Natural killer cell treated with Interleukin-12 subunit alpha and Interleukin-12 subunit beta and Interleukin-15 and Interleukin-18, amount 100 ng/mL, for 72 hours (primary cell): ENCODE data around the gene CPNE4. TPM values are rescaled to one million over a fixed set of nuclear protein-coding genes. Genes with fewer than 3 reads are reported as not detected.

Experiments used
- ATAC-seq, 2 donors: fragments of 150-1000 bp; cut with Tn5 transposase in 1 of 2; sonication (Bioruptor Pico), chemical (Tn5 transposase) in 1 of 2; 2 replicates each; pipeline ENCODE4 v1.10.0; 2021
- DNase-seq: peaks from one replicate; pipeline ENCODE4 v3.0.0; 2022; ENCODE audit warnings: low spot score
- H3K27ac Mint-ChIP-seq, 2 donors: 1 replicate in 1 of 2; 2 replicates in 1 of 2; pipeline ENCODE4 v1.8.0; 2022; ENCODE audit warnings: mixed read lengths in 2 of 2, mild to moderate bottlenecking in 1 of 2, moderate library complexity in 1 of 2
- H3K27me3 Mint-ChIP-seq, 2 donors: 1 replicate in 1 of 2; 2 replicates in 1 of 2; pipeline ENCODE4 v1.8.0; 2022; ENCODE audit warnings: mixed read lengths in 2 of 2
- H3K36me3 Mint-ChIP-seq: one replicate; pipeline ENCODE4 v1.8.0; 2022; ENCODE audit warnings: mixed read lengths
- H3K4me1 Mint-ChIP-seq, 2 donors: 1 replicate in 1 of 2; 2 replicates in 1 of 2; pipeline ENCODE4 v1.8.0; 2022; ENCODE audit warnings: low read depth in 2 of 2, mixed read lengths in 2 of 2, mild to moderate bottlenecking in 1 of 2
- H3K4me3 Mint-ChIP-seq: one replicate; pipeline ENCODE4 v1.8.0; 2022; ENCODE audit warnings: mixed read lengths
- H3K9me3 Mint-ChIP-seq: 2 replicates; pipeline ENCODE4 v1.8.0; 2022; ENCODE audit warnings: mixed read lengths
- total RNA-seq, 2 donors: library from RNA; stranded (reverse); gene quantifications; one replicate each; pipeline ENCODE4 v1.2.3, GENCODE V29; 2022

The CPNE4 gene
- total RNA-seq, 2 donors from 2014 or later = not detected

DNA sequence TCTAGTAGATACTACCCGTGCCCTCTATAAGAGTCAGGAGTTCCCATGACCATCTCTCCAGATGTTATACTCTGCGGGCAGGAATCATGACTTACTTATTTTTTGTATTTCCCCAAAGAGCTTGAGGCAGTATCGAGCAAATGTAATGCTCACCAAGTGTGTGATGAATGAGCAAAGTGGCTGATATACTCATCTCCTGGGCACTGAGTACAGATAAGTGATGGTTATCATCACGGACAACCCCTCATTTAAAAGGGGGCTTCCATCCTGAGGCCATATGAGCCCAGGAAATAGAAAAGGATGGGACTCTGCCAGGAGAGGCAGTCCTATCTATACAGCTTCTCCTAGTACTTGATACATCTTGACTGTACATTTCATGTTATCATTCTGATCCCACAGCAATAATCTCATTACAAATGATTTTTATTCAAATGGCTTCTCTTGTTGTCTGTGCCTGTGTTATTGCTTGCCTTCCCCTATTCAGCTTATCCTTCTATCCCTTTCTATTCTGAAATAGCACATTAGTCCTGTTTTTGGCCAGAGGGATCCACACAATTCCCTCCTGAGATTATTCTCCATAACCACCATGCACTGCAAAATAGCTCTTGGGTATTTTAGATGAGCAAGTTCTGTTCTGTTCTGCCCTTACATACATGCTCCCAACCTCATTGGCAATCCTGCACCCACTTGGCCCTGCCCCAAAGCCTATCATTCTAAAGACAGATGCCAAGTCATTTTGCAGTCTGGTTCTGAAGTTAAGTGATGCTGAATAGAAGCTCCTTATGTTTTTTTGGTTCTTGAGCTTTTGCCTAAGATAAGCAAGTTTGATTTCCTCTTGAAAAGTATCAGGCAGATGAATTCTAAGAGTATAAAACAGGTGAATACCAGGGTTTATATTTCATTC is 484.0 kb downstream of the CPNE4 start:
- ATAC-seq = no peak
- H3K36me3 Mint-ChIP-seq = no peaks in the 10 kb centered on the region
- DNase-seq = no peak
- no peak overlapping the region for H3K4me3 Mint-ChIP-seq
- H3K27me3 Mint-ChIP-seq = peaks cover 22 to 37% of the 10 kb centered on the region in 2 donors
- no peak overlapping the region for H3K27ac Mint-ChIP-seq
- no peaks in the 10 kb centered on the region for H3K9me3 Mint-ChIP-seq
- no peaks in the 10 kb centered on the region for H3K4me1 Mint-ChIP-seq

DNA sequence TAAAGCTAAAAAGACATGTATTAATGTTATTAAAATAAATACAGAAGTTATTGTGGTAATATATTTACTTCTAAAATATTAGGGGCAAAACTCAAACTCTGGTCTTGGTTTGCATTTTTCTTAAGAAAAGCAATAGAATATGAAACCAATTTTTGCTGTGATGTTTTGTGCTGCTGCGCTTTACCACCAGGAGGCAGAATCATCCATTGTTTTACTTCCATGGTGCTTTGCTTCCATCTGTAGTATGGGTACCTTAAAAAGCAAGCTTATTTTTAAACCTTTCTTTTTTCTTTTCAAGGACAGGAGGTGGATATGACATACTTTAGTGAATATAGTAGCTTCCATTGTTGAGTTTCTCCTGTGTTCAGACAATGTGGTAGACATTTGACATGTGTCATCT is 485.5 kb downstream of the CPNE4 start:
- Mint-ChIP-seq H3K27me3 (peaks cover 25 to 42% of the 10 kb centered on the region in 2 donors), H3K4me1 (no peaks in the 10 kb centered on the region), H3K9me3 (no peaks in the 10 kb centered on the region), H3K36me3 (no peaks in the 10 kb centered on the region), H3K4me3 (no peak overlapping the region), H3K27ac (no peak overlapping the region)
- DNase-seq (no peak), ATAC-seq (no peak)

DNA sequence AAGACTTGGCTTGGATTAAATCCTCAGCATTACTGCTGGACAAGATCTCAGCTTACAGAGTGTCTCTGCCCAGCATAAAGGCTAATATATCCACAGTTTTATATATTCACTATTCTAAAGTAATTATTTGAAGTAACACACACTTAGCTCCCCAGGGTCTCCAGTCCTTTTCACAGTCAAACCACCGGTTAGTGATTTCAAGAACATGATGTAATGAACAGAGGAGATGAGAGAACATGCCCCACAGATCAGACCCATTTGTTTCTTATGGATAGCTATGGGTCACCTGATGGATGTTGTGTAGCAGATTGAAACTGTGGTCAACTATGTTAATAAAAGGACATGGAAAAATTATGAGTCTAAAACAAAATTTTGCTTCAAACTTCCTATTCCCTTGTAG is 487.2 kb downstream of the CPNE4 start:
- H3K4me1 Mint-ChIP-seq = no peaks in the 10 kb centered on the region
- no peak overlapping the region for H3K4me3 Mint-ChIP-seq

DNA sequence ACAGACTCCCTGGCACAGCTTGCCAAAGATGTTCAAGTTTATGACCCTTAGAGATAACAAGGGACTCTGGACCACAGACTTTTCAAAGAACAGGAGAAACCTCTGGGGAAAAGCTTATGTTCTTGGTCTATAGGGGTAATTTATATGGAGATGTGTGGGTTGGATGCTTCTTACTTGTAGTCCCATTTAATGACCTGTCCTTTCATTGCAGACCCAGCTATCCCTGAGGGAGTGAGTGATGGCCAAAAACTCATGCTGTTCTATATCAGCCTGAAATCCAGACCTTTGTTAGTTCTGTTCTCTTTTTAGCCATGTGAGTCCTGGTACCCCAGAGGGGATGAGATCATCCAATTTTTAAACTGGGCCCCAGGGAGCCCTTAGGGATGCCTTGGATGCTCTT is 488.4 kb downstream of the CPNE4 start:
- Mint-ChIP-seq H3K4me3 (no peak overlapping the region), H3K4me1 (no peaks in the 10 kb centered on the region)

More for the DNA sequence above, 487.2 kb downstream of the CPNE4 start:
- ATAC-seq (no peak), DNase-seq (no peak)
- H3K9me3 Mint-ChIP-seq = no peaks in the 10 kb centered on the region
- no peak overlapping the region for H3K27ac Mint-ChIP-seq
- H3K27me3 Mint-ChIP-seq = peaks cover 25 to 41% of the 10 kb centered on the region in 2 donors
- no peaks in the 10 kb centered on the region for H3K36me3 Mint-ChIP-seq

DNA sequence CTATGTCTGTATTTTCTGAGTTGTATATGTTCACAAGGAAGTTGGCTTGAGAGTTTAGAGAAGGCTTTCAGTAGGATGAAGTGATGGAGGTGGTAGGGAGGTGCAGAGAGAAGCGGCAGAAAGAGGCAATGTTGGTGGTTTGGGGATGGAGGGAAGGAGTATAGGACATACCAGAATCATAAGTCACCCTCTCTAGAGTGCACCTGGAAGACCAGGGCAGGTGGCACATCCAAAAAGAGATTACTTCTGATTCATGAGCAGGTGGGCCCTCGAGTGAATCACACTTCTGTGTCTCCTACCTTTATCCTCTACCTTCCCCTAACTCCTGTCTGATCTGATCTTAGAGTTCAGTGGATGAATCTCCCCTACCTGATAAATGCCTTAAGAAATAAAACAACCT is 490.3 kb downstream of the CPNE4 start:
- Mint-ChIP-seq H3K4me1 (no peaks in the 10 kb centered on the region), H3K4me3 (no peak overlapping the region), H3K27me3 (peaks cover 31 to 41% of the 10 kb centered on the region in 2 donors), H3K36me3 (no peaks in the 10 kb centered on the region), H3K9me3 (no peaks in the 10 kb centered on the region), H3K27ac (no peak overlapping the region)
- no peak for DNase-seq
- no peak for ATAC-seq

More for the DNA sequence above, 488.4 kb downstream of the CPNE4 start:
- no peak overlapping the region for H3K27ac Mint-ChIP-seq
- H3K36me3 Mint-ChIP-seq = no peaks in the 10 kb centered on the region
- ATAC-seq (no peak), DNase-seq (no peak)
- peaks cover 25 to 41% of the 10 kb centered on the region in 2 donors for H3K27me3 Mint-ChIP-seq
- no peaks in the 10 kb centered on the region for H3K9me3 Mint-ChIP-seq

DNA sequence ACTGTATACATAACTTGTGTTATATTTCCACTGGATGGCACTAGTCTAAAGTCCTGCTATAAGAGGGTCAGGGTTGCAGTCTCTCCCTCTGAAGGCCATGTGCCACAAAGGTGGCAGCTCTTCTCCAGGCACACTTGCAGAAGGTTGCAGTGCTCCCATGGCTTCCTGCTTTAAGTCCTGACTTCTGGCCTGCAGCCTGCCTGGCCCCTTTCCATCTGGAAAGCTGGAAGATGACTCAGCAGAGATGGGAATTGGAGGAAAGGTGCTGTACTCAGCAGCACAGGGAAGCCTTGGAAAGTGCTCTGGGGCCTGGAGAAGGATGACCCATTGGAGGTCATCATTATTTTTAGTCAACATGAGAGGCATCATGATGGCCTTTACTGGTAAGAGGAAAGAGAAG is 491.1 kb downstream of the CPNE4 start:
- Mint-ChIP-seq H3K27ac (no peak overlapping the region), H3K36me3 (no peaks in the 10 kb centered on the region), H3K9me3 (no peaks in the 10 kb centered on the region), H3K4me1 (no peaks in the 10 kb centered on the region), H3K4me3 (no peak overlapping the region), H3K27me3 (peaks cover 32 to 45% of the 10 kb centered on the region in 2 donors)
- no peak for ATAC-seq
- DNase-seq = no peak

DNA sequence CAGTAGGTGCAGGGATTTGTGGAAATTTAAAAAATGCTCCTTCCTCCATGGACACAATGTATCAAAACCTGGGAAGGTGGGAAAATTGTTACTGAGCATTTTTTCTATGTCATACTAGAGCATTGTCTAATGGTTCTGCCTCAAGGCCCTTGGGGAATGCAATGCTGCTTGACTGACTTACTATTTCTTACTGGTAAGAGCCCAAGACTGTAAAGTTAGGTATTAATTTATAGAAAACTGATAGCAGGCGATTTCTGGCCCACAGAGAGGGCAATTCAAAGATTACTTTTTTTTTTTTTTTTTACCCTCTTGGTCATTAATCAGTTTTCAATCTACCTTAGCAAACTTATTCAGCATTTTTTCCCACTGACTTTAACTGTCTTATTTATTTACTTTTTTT is 493.5 kb downstream of the CPNE4 start:
- no peaks in the 10 kb centered on the region for H3K9me3 Mint-ChIP-seq
- DNase-seq = no peak
- no peak overlapping the region for H3K27ac Mint-ChIP-seq
- H3K4me1 Mint-ChIP-seq = no peaks in the 10 kb centered on the region
- peaks cover 25 to 41% of the 10 kb centered on the region in 2 donors for H3K27me3 Mint-ChIP-seq
- no peaks in the 10 kb centered on the region for H3K36me3 Mint-ChIP-seq
- ATAC-seq = no peak
- no peak overlapping the region for H3K4me3 Mint-ChIP-seq

DNA sequence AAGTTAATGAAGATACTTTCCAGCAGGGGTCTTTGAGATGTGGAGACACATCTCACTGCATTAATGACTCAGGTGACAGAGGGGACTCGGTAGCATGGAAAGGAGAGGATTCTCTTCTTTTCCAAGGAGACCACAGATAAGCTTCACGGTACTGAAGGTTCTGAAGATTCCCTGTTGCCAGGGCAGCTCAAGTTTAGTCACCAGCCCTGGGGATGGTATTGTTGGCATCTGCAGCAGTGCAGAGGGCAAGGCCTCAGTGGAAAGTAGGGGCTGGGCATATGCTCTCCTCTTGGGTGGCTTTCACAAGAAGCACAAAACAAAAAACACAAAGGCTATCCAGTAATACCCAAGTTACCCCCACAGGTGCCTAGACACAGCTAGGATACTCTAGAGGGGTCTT is 494.0 kb downstream of the CPNE4 start:
- Mint-ChIP-seq H3K27me3 (peaks cover 29 to 45% of the 10 kb centered on the region in 2 donors), H3K36me3 (no peaks in the 10 kb centered on the region), H3K9me3 (no peaks in the 10 kb centered on the region), H3K4me3 (no peak overlapping the region), H3K27ac (no peak overlapping the region), H3K4me1 (no peaks in the 10 kb centered on the region)
- DNase-seq (no peak), ATAC-seq (no peak)

DNA sequence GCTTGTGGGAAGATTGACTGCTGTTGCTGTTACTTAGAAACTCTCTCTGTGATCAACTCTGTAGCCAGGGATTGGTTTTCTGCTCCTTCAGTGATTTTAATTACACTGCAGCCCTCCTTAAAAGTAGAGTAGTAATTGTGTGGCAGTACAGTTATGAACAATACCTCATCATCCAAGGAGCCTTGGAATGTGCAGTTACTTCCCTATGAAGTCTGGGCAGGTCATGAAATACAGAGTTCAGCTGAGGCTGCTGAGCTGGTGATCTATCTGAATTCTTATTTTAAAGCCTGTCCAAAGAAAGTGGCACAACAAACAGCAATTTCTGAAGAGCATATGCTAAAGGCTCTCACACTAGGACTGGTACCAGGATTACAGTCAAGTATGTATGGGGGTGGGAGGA is 494.7 kb downstream of the CPNE4 start:
- ATAC-seq (no peak), DNase-seq (no peak)
- no peak overlapping the region for H3K4me3 Mint-ChIP-seq
- no peak overlapping the region for H3K27ac Mint-ChIP-seq
- peaks cover 32 to 50% of the 10 kb centered on the region in 2 donors for H3K27me3 Mint-ChIP-seq
- H3K9me3 Mint-ChIP-seq = no peaks in the 10 kb centered on the region
- no peaks in the 10 kb centered on the region for H3K36me3 Mint-ChIP-seq
- no peaks in the 10 kb centered on the region for H3K4me1 Mint-ChIP-seq

DNA sequence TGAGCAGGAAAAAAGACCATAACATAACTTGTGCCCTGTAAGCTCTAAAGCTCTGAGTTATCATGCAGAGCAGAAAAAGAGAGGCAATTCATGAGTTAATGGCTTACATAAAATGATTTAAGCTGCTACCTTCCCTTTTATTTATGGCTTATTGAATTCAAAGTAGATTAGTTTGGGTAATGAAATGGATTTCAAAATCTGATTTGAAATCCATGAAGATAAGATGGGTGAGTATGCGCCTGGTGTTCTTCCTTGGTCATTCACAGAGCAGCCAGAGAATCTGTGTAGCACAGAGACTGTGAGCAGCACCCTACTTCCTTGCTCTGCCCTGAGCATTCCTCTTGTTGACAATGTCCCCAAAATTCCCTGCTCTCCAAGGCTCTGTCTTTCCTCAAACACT is 495.8 kb downstream of the CPNE4 start:
- H3K9me3 Mint-ChIP-seq = no peaks in the 10 kb centered on the region
- DNase-seq (no peak), ATAC-seq (no peak)
- H3K4me3 Mint-ChIP-seq = no peak overlapping the region
- no peaks in the 10 kb centered on the region for H3K36me3 Mint-ChIP-seq
- H3K27ac Mint-ChIP-seq = no peak overlapping the region
- H3K27me3 Mint-ChIP-seq = peaks cover 26 to 50% of the 10 kb centered on the region in 2 donors
- H3K4me1 Mint-ChIP-seq = no peaks in the 10 kb centered on the region

DNA sequence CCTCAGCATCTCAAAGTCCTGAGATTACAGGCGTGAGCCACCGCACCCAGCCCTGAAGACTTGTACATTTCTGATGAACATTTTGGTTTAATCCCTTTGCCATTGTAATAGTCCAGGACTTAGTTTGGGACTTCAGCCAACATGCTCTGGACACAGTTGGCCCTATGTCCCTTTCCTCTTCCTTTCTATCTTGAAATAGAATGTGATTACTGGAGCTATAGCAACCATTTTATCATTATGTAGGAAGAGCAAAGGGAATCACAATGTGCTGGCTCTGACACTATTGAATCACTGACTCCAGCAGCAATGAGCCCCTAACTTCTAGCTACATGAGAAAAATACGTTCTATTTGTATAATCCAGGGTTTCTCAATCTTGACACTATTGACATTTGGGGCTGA is 497.3 kb downstream of the CPNE4 start:
- ATAC-seq (no peak), DNase-seq (no peak)
- no peak overlapping the region for H3K4me3 Mint-ChIP-seq
- H3K4me1 Mint-ChIP-seq = no peaks in the 10 kb centered on the region
- H3K9me3 Mint-ChIP-seq = peaks cover under 1% of the 10 kb centered on the region
- peaks cover 27 to 54% of the 10 kb centered on the region in 2 donors for H3K27me3 Mint-ChIP-seq
- H3K27ac Mint-ChIP-seq = no peak overlapping the region
- no peaks in the 10 kb centered on the region for H3K36me3 Mint-ChIP-seq

DNA sequence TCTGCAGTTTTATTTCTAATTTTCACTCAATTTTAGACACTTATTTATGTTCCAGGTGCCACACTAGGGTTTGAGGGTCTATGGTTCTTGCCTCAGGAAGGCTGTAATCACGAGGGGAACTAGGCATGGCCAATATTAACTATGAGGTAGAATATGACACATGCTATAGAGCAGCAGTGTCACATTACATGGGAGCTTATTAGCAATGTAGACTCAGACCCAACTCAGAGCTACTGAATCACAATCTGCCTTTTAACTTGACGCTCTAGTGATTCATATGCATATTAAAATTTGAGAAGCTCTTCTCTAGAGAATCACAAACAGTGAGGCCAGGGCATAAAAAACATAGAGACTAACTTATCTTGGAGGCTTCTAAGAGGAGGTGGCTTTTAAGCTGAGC is 499.2 kb downstream of the CPNE4 start:
- H3K4me1 Mint-ChIP-seq = no peaks in the 10 kb centered on the region
- no peak overlapping the region for H3K4me3 Mint-ChIP-seq
- ATAC-seq = no peak
- H3K27ac Mint-ChIP-seq = no peak overlapping the region
- peaks cover 2% of the 10 kb centered on the region for H3K9me3 Mint-ChIP-seq
- H3K36me3 Mint-ChIP-seq = no peaks in the 10 kb centered on the region
- no peak for DNase-seq
- peaks cover 33 to 53% of the 10 kb centered on the region in 2 donors for H3K27me3 Mint-ChIP-seq

DNA sequence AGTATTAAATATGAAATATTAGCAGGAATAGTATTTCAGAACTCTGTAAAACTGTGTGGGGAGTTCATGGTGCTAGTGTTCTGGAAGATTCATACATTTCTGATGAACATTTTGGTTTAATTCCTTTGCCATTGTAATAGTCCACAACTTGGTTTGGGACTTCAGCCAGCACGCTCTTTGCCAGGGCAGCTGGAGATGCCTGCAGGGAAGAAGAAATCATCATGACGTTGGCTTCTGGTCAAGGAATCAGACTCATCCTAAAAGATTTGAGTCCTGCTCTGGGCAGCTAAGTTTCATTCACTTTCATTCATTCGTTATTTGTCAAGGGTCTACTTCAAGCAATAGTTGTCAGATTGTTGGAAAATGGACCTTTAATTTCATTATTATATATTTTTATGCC is 499.7 kb downstream of the CPNE4 start:
- H3K4me3 Mint-ChIP-seq = no peak overlapping the region
- H3K27ac Mint-ChIP-seq = no peak overlapping the region
- H3K27me3 Mint-ChIP-seq = peaks cover 28 to 48% of the 10 kb centered on the region in 2 donors
- no peaks in the 10 kb centered on the region for H3K36me3 Mint-ChIP-seq
- ATAC-seq (no peak), DNase-seq (no peak)
- no peaks in the 10 kb centered on the region for H3K4me1 Mint-ChIP-seq
- H3K9me3 Mint-ChIP-seq = peaks cover 2% of the 10 kb centered on the region

DNA sequence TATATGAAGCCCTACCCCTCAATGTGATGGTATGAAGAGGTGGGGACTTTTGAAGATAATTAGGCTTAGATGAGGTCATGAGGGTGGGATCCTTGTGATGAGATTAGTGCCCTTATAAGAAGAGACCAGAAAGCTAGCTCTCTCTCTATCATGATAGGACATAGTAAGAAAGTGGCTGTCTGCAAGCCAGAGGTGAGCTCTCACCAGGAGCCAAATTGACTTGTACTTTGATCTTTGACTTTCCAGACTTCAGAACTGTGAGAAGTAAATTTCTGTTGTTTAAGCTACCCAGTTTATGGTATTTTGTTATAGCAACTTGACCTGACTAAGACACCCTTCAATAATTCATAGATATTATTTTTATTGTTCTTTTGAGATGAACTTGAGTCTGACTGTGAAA is 502.2 kb downstream of the CPNE4 start:
- no peak for ATAC-seq
- H3K4me3 Mint-ChIP-seq = no peak overlapping the region
- no peaks in the 10 kb centered on the region for H3K4me1 Mint-ChIP-seq
- H3K27ac Mint-ChIP-seq = no peak overlapping the region
- H3K27me3 Mint-ChIP-seq = peaks cover 30 to 45% of the 10 kb centered on the region in 2 donors
- DNase-seq = no peak
- peaks cover 2% of the 10 kb centered on the region for H3K9me3 Mint-ChIP-seq
- no peaks in the 10 kb centered on the region for H3K36me3 Mint-ChIP-seq
